NCI-H460 (cell line): ENCODE results near the gene EOLA1. TPM values are rescaled to one million over a fixed set of nuclear protein-coding genes. Genes with fewer than 3 reads are reported as not detected.
"Not testable (repeated sequence)": the region's sequence is repeated elsewhere in the genome, so short reads cannot be mapped to it uniquely, and the experiment has no call there.

Experiments
- DNase-seq: peaks from one replicate; pipeline ENCODE4 v3.0.0-alpha.2; 2016; ENCODE audit warnings: low read depth; ENCODE audit errors: extremely low read depth
- total RNA-seq: library from RNA; depleted of rRNA; stranded (reverse); fragments of >200 nt; shearing (Covaris generic); gene quantifications from 2 replicates; pipeline ENCODE4 v1.2.3, GENCODE V29; 2014; rRNA removed

EOLA1 gene
- total RNA-seq, 1 experiment from 2014 or later = 16.6 TPM

DNA sequence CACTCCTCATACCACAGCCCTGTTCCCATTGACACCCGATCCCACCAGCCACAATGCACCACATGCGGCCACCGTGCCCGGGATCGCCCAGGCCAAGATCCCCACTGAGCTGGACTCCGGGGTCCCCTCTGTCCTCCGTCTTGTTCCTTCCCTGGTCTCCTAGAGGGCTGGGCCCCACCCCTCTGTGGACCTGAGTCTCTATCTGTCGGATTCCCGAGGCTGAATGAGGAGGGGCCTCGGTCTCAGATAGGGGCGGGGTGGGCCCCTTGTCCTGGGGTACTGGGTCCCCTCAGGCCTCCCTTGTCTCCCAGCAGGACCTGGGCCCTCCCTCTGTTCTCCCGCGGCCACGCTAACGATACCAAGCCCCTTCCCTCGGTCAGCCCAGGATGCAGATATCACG, 44.8 kb downstream of the EOLA1 start:
- not testable (repeated sequence) for DNase-seq

DNA sequence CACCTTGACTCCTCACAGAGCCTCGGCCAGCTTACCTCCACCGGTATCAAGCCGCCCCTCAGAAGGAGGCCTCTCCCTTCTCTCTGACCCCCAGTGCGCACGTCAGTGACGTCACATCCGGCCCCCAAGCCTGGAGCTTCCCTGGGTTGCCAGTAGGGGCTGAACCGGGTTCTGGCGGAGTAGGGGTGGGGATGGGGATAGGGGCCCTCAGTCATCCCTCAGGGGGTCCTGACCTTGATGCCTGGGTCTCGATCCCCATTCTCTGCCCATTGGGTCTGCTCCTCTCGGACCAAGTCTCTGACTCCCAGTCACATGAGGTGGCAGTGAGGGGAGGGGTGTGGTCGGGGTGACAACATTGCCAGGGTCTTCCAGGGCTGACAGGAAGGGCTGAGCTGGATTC, 46.5 kb downstream of the EOLA1 start, which contains the start of gene MAGEA9B:
Gene MAGEA9B, minus strand, starts transcription at position 101 of the 400 bp plus-strand sequence. CDS start 4,280 bp downstream, outside the sequence.
- DNase-seq = not testable (repeated sequence)

DNA sequence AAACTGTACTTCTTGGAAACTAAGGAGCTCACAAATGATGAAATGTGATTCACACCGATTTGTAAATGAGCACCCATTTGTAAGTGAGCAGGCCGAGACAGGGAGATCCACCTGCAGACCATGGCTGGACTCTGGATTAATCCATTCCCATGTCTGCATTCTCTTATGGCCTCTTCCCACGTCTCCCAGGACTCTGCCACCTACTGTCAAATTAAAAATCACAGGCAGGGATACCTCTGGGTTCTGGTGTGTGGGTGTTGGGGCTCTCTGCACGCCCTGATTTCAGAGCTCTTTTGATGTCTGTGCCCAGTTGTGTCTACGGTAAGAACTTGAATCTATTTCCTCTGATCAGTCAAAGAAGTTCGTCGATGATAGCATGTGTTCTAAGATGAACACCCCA, 50.2 kb downstream of the EOLA1 start:
- DNase-seq = not testable (repeated sequence)

DNA sequence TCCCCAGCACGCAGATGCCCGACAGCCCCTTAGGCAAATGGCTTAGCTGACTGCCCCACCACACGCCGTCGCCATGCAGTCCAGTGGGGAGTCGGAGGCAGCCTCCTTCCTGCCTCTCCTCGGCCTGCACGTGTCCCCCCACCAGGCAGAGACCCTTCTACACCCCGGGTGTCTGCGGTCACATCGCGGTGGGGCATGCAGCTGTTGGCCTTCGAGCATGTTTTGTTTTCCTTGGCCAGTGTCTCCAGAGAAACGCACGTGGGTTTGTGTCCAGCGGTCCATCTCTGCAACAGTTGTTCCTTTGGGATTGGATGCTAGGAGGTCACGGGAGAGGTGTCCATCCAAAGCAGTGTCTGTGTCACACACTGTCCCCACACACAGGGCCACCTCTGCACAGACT, 54.4 kb downstream of the EOLA1 start, which contains the start of gene HSFX2:
Gene HSFX2, minus strand, starts transcription at position 101 of the 400 bp plus-strand sequence. CDS start 614 bp downstream, outside the sequence.
- DNase-seq = not testable (repeated sequence)

DNA sequence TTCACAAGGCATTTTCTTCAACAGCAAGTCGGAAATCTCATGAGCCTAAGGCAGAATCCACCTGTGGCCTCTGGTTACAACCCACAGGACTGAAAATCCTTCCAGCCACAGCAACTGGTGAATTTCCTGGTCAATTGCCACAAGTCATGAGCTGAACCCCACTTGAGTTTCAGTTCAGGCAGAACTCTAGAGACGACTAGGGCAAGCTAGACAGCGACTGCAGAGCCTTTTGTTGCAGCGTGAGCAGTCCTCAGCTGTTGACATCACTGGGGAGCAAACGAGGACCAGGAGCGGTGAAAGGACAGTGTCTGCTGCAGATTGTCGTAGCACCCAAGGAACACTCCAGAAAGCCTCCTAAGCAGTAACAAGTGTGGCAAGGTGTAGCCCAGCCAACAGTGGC, 55.1 kb downstream of the EOLA1 start:
- not testable (repeated sequence) for DNase-seq

Other genes with a start within 250 kb of the EOLA1 start
- 44.1 and 47.2 TPM in 2 replicates for gene IDS, start 35.7 kb upstream of the EOLA1 start, total RNA-seq
- gene HSFX3, start 8.9 kb downstream of the EOLA1 start, total RNA-seq = not detected in 2 replicates
- 0.12 TPM in 1 of 2 replicates, not detected in the other for gene MAGEA9B, start 46.4 kb downstream of the EOLA1 start, total RNA-seq
- gene HSFX2, start 54.3 kb downstream of the EOLA1 start, total RNA-seq = not detected in 2 replicates
- 13.6 and 15.5 TPM in 2 replicates for gene TMEM185A, start 90.8 kb downstream of the EOLA1 start, total RNA-seq
- 0.10 TPM in 1 of 2 replicates, not detected in the other for gene MAGEA11, start 171.0 kb downstream of the EOLA1 start, total RNA-seq
- 0.20 TPM in 1 of 2 replicates, not detected in the other for gene HSFX1, start 233.1 kb downstream of the EOLA1 start, total RNA-seq
- not detected in 2 replicates for gene MAGEA9, start 240.9 kb downstream of the EOLA1 start, total RNA-seq